OCI-LY1 (cell line): ENCODE measurements around the gene CEBPG.
A peak's percentile ranks its signal among the peaks of the same experiment; 100 is the strongest.

ENCODE experiments used
- H2AFZ ChIP-seq: fragments of 200-600 bp; sonication (generic), shearing (Covaris generic); 2 replicates; pipeline ENCODE4 v1.6.0; 2014; ENCODE audit warnings: antibody characterized with exemption, mild to moderate bottlenecking, low read length
- H3F3A ChIP-seq: fragments of 200-600 bp; sonication (generic), shearing (Covaris generic); 2 replicates; pipeline ENCODE4 v1.6.0; 2014; ENCODE audit warnings: mild to moderate bottlenecking, antibody characterized with exemption, low read length, moderate library complexity; ENCODE audit not compliant: insufficient read depth
- H3K27ac ChIP-seq: fragments of 200-600 bp; sonication (generic); 2 replicates; pipeline ENCODE4 v1.5.1; 2014; ENCODE audit warnings: low read length, mixed run types, mild to moderate bottlenecking, low read depth; ENCODE audit not compliant: poor library complexity, severe bottlenecking
- H3K27me3 ChIP-seq: fragments of 200-600 bp; sonication (generic); 2 replicates; pipeline ENCODE4 v1.6.0; 2014; ENCODE audit warnings: antibody characterized with exemption, mild to moderate bottlenecking, low read length, moderate library complexity; ENCODE audit not compliant: insufficient read depth
- H3K36me3 ChIP-seq: fragments of 200-600 bp; sonication (generic); 2 replicates; pipeline ENCODE4 v1.6.1; 2014; ENCODE audit warnings: mild to moderate bottlenecking, antibody characterized with exemption, low read length, moderate library complexity, mixed read lengths; ENCODE audit not compliant: insufficient read depth
- H3K4me1 ChIP-seq: fragments of 200-600 bp; sonication (generic); 2 replicates; pipeline ENCODE4 v1.5.1; 2014; ENCODE audit warnings: mild to moderate bottlenecking, low read length, moderate library complexity; ENCODE audit not compliant: insufficient read depth, severe bottlenecking
- H3K4me2 ChIP-seq: fragments of 200-600 bp; sonication (generic), shearing (Covaris generic); 2 replicates; pipeline ENCODE4 v1.6.1; 2014; ENCODE audit warnings: low read length
- H3K4me3 ChIP-seq: fragments of 200-600 bp; sonication (generic); 2 replicates; pipeline ENCODE4 v1.5.1; 2014; ENCODE audit warnings: low read length, low read depth, mild to moderate bottlenecking, mixed read lengths; ENCODE audit not compliant: poor library complexity, severe bottlenecking
- H3K79me2 ChIP-seq: fragments of 200-600 bp; shearing (Covaris generic); 2 replicates; pipeline ENCODE4 v1.6.1; 2016; ENCODE audit warnings: mixed run types, low read length, mixed read lengths; ENCODE audit not compliant: insufficient read depth
- H3K9ac ChIP-seq: fragments of 200-600 bp; sonication (generic), shearing (Covaris generic); 2 replicates; pipeline ENCODE4 v1.6.1; 2014; ENCODE audit warnings: mild to moderate bottlenecking, low read length, mixed read lengths
- H3K9me2 ChIP-seq: fragments of 200-600 bp; sonication (generic), shearing (Covaris generic); 2 replicates; pipeline ENCODE4 v1.6.1; 2014; ENCODE audit warnings: low read depth, mild to moderate bottlenecking, low read length, mixed read lengths
- H3K9me3 ChIP-seq: fragments of 200-600 bp; shearing (Covaris generic); 2 replicates; pipeline ENCODE4 v1.6.1; 2014; ENCODE audit warnings: low read length, mixed read lengths
- H4K20me1 ChIP-seq: fragments of 200-600 bp; sonication (generic), shearing (Covaris generic); 2 replicates; pipeline ENCODE4 v1.6.0; 2016; ENCODE audit warnings: mild to moderate bottlenecking, low read length; ENCODE audit not compliant: insufficient read depth
- CTCF ChIP-seq: fragments of 200-600 bp; sonication (generic), shearing (Covaris generic); IDR thresholded peaks from 2 replicates; pipeline ENCODE4 v1.5.1; 2017; ENCODE audit warnings: mild to moderate bottlenecking, antibody characterized with exemption, low read length, moderate library complexity, mixed read lengths
- EZH2 ChIP-seq: fragments of 200-600 bp; sonication (generic), shearing (Covaris generic); IDR thresholded peaks from 2 replicates; pipeline ENCODE4 v1.8.0; 2017; ENCODE audit warnings: borderline replicate concordance, mixed run types, mild to moderate bottlenecking, antibody characterized with exemption, low read length, moderate library complexity, mixed read lengths

CEBPG gene

GRCh38 chr19:33375156-33375836, 1.8 kb downstream of the CEBPG start:
- peaks cover 56% of the 10 kb centered on the region for H3K79me2 ChIP-seq
- no peak for TF ChIP-seq CTCF
- no peaks in the 10 kb centered on the region for H3K9me2 ChIP-seq
- no peak overlapping the region for H2AFZ ChIP-seq
- no peak overlapping the region for H3K27ac ChIP-seq
- H3K9me3 ChIP-seq: no peaks in the 10 kb centered on the region
- no peaks in the 10 kb centered on the region for H3F3A ChIP-seq
- no peaks in the 10 kb centered on the region for H3K27me3 ChIP-seq
- peak overlapping the region; percentile 92 for H3K4me3 ChIP-seq
- peak overlapping the region; percentile 95 for H3K4me2 ChIP-seq
- peaks cover 3% of the 10 kb centered on the region for H4K20me1 ChIP-seq
- H3K9ac ChIP-seq: peak overlapping the region; percentile 89
- H3K36me3 ChIP-seq: peaks cover 16% of the 10 kb centered on the region
- H3K4me1 ChIP-seq: peaks cover 38% of the 10 kb centered on the region

GRCh38 chr19:33375837-33376159, 2.3 kb downstream of the CEBPG start:
- Histone ChIP-seq H3K36me3 (peaks cover 21% of the 10 kb centered on the region), H3K4me1 (peaks cover 38% of the 10 kb centered on the region), H4K20me1 (peaks cover 3% of the 10 kb centered on the region), H3K4me3 (peak overlapping the region; percentile 8), H3K79me2 (peaks cover 61% of the 10 kb centered on the region), H2AFZ (no peak overlapping the region), H3K27me3 (no peaks in the 10 kb centered on the region), H3K27ac (no peak overlapping the region), H3K9me3 (no peaks in the 10 kb centered on the region), H3K4me2 (peak overlapping the region; percentile 95), H3K9ac (no peak overlapping the region; the same call in 1 of the 2 replicates), H3F3A (no peaks in the 10 kb centered on the region), H3K9me2 (no peaks in the 10 kb centered on the region)
- TF ChIP-seq CTCF: no peak
- no peak for TF ChIP-seq EZH2

GRCh38 chr19:33376423-33376822, 2.9 kb downstream of the CEBPG start:
- Histone ChIP-seq H4K20me1 (peaks cover 6% of the 10 kb centered on the region), H3K4me2 (no peak overlapping the region)

More at GRCh38 chr19:33376423-33376822, 2.9 kb downstream of the CEBPG start:
- Histone ChIP-seq H3K27me3 (no peaks in the 10 kb centered on the region), H3K79me2 (peaks cover 68% of the 10 kb centered on the region), H3K9me2 (no peaks in the 10 kb centered on the region), H3K9me3 (no peaks in the 10 kb centered on the region), H3K9ac (no peak overlapping the region), H3K27ac (no peak overlapping the region), H3F3A (no peaks in the 10 kb centered on the region), H3K4me1 (peaks cover 38% of the 10 kb centered on the region), H3K36me3 (peaks cover 27% of the 10 kb centered on the region), H3K4me3 (no peak overlapping the region), H2AFZ (no peak overlapping the region)
- TF ChIP-seq CTCF (no peak), EZH2 (no peak)
